ENCODE data around the gene CACNB3.

Gene CACNB3

DNA sequence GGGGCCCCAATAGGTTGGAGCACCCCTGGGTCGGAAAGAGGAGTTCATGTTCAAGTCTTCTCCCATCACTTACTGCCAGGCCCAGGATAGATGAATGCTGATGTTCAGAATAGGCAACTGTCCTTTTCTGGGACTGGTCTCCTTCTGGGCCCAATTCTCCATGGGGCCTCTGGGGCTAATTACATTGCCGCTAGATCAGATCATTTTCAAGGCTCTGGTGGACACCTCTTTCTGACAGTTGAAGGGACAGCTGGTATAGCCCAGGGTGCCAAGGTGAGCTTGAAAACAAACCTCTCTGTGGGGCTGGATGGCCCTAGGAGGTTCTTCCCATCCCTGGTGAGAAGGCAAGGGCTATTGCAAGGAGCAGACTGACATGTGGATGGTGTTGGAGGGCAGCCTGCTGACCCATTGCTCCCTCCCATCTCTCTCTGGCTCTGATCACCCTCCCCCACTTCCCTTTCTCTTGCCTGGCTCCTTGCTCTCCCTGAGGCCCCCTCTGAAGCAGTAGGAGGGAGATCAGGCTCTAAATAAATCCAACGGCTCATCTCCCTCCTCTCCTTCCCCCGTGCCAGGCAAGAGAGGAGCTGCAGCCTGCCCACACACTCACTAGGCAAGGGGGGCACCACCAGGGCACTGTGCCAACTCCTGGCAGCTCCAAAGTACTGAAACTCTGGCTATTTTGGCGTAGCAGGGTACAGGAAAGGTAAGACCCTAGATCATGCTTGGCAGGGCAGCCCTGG is 1.9 kb downstream of the CACNB3 start:
- TF ChIP-seq CTCF (IDR thresholded peaks at IDR 0.05; ENCODE audit: low read depth, low read length), result no peak
- no peak for DNase-seq (ENCODE audit: low read depth in 2 of 2)
- H3K4me3 ChIP-seq (replicated peaks in 1 of 2; ENCODE audit: low read depth in 2 of 2, low read length in 2 of 2), result no peak overlapping the region

- no peak overlapping the region for H3K4me3 ChIP-seq (replicated peaks in 1 of 2; ENCODE audit: low read depth in 2 of 2, low read length in 2 of 2)
- no peak for TF ChIP-seq CTCF (IDR thresholded peaks at IDR 0.05; ENCODE audit: low read depth, low read length)
- no peak for DNase-seq (ENCODE audit: low read depth in 2 of 2)
Measured at GRCh38 chr12:48822139-48822538, 3.8 kb downstream of the CACNB3 start.

DNA sequence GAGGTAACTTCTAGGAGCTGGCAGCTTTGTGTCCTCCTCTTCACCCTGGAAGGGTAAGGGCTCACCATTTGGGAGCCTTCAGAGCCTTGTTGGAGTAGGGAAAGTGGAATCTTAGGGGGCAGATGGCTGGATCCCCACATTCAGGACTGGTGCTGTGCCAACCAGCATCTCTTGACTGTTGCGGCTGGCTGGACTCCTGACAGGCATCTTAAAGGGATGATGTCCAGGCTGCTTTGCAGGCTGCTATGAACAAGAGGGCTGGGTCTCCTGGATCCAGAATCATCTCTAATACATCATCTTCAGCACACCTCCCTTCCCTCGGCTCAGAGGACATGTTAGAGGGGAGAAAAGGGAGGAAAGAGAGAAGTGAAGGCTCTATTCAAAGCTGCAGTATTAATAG is 4.4 kb downstream of the CACNB3 start:
- no peak overlapping the region for H3K4me3 ChIP-seq (replicated peaks in 1 of 2; ENCODE audit: low read depth in 2 of 2, low read length in 2 of 2)
- no peak for DNase-seq (ENCODE audit: low read depth in 2 of 2)
- no peak for TF ChIP-seq CTCF (IDR thresholded peaks at IDR 0.05; ENCODE audit: low read depth, low read length)

GRCh38 chr12:48823281-48823680 is 5.0 kb downstream of the CACNB3 start:
- no peak overlapping the region for H3K4me3 ChIP-seq (replicated peaks in 1 of 2; ENCODE audit: low read depth in 2 of 2, low read length in 2 of 2)
- DNase-seq (ENCODE audit: low read depth in 2 of 2), result no peak
- TF ChIP-seq CTCF (IDR thresholded peaks at IDR 0.05; ENCODE audit: low read depth, low read length), result no peak

DNA sequence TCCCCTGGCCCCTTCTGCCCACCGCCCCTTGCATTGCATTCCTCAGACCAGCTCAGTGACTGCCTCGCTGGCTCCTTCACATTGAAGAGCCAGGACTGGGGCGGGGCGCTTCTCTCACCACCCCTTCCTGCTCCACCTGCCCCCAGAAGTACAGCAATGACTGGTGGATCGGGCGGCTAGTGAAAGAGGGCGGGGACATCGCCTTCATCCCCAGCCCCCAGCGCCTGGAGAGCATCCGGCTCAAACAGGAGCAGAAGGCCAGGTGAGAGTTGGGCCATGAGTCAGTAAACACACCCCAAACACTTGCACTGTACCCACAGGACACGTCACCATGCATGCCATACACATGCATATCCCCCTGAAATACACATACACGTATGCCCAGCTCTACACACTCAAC is 5.8 kb downstream of the CACNB3 start:
- no peak for TF ChIP-seq CTCF (IDR thresholded peaks at IDR 0.05; ENCODE audit: low read depth, low read length)
- H3K4me3 ChIP-seq (replicated peaks in 1 of 2; ENCODE audit: low read depth in 2 of 2, low read length in 2 of 2), result no peak overlapping the region
- no peak for DNase-seq (ENCODE audit: low read depth in 2 of 2)

- TF ChIP-seq CTCF (IDR thresholded peaks at IDR 0.05; ENCODE audit: low read depth, low read length), result no peak
- DNase-seq (ENCODE audit: low read depth in 2 of 2), result no peak
- no peak overlapping the region for H3K4me3 ChIP-seq (replicated peaks in 1 of 2; ENCODE audit: low read depth in 2 of 2, low read length in 2 of 2)
Measured at GRCh38 chr12:48824905-48825304, 6.6 kb downstream of the CACNB3 start.

All from cardiac fibroblast (primary cell).